ENCODE results near the gene TXNL4A.

Gene TXNL4A

DNA sequence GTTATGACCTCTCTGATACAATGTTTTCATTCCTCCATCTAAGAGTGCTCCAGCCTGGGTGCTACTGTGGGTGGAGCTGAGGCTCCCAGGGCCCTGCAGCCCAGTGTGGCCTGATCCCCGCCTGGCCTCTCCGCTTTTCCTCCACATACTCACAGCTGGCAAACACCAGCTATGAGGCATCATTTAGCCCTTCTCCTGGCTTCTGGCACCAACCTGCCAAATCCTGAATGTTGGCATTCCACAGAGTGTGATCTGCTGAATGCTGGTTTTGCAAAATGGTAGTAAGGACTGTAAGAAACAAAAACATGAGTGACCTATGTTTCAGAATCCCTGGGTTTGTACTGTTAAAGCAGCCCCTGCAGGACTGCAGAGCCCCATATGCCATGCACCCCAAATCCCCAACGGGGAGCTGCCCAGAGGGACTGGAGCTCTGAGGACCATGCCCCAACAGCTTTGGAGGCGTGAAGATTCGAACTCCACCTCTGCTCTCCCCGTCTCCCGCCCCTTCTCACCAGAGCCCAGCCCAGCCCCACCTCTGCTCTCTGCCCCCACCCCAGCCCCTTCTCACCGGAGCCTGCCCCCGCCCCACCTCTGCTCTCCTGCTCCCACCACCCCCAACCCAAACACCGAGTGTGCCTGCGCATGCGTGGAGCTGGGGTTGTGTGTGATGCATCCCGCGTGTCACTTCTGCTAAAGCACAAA, 41.2 kb downstream of the TXNL4A start:
- no peak for DNase-seq

DNA sequence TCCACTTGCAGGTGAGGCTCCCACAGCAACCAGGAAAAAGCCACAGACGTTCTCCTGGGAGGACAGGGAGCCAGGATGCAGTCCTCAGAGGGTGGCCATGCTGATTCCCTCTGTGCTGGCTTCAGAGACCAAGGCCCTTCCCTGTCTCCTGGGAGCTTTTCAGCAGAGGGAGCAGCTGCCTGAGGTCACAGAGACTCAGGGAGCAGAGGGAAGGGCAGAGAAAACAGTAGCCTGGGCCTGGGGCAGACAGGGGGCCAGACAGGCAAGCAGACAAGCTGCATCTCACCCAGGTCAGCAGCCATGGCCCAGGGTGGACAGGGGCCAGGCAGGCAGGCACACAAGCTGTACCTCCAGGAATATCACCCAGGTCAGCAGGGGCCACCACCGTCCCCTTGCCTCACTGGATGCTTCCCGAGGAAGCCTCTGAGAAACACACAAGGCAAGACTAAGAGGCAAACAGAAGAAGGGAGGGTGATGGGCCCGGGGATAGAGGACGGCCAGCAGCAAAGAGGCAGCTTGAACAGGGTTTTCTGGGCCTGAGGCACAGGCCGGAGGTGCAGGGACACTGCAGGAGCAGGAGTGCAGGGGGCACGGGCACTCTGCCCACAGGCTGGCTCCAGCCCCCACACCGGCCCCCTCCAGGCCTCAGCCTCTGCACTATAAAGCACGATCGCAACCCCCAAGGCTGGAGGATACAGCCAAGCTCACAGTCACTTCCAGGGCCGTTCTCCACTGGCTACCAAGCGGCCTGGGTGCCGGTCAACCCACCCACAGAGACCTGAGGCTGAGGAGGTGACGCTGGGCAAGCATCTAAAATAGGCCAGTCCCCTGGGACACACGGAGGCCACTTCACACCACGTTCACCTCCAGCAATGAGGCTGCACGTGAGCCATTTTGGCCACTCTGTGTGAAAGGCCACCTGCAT, 43.0 kb downstream of the TXNL4A start:
- DNase-seq, result no peak

- DNase-seq, result no peak
These were observed 43.6 kb downstream of the TXNL4A start for GRCh38 chr18:79944746-79945117.

DNA sequence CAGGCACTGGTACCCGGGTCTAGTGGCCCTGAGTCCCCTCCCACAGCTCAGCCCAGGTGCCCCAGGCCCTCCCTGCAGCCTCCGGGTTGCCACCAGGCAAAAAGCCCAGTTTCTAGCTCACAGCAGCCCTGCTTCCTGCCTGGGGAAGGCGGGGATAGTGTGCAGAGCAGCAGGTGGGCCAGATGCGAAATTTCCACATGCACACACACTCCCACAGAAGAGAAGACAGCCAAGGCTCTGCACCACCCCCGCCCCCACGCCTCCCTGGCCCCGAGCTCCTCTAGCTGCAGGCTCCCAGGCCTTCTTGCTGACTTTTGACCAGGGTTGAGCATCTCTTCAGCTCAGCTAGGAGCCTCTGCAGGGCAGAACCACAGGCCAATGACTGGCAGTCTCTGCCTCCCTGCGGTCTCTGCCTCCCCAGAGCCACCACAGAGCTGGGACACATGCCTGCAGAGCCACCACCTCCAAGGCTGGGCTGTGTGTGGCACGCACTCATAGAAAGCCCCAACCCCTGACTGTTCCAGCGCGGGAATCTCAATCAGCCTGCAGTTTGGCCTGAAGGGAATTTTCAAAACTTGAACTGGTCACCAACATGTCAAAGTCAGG, 44.1 kb downstream of the TXNL4A start:
- no peak for DNase-seq

GRCh38 chr18:79943608-79944125, 44.7 kb downstream of the TXNL4A start:
- no peak for DNase-seq

DNA sequence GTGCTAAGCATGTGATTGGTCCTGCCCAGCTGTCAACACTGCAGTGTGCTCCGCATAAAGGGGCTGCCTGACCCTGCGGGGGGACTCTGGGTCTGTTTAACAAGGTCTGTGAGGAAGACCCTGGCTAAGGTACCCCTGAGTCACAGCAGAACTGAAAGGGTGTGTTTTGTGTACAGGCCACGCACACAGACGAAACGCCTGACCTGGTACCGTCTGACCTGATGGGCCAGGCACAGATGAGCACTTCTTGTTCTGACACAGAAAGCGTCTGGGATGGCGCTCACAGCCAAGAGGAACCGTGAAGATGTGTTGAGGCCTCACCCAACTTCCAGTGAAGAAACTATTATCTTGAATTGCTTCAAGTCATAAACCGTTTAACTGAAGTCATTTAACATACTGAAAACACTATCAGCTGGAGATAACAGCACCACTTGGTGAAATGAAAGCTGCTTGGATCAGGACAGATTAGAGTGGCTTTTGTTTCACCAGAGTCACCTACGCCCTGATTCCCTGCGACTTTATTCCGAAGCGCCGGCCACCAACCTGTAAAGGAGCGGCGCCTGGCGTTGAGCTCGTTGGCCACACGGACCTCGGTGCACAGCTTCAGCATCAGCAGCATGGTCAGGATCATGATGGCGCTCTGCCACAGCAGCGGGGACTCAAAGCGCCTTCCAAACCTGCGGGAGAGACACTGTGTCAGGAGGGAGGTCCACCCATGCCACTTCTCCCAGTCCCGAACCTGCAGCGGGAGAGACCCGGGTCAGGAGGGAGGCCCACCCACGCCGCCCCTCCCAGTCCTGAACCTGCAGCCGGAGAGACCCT, 45.4 kb downstream of the TXNL4A start:
- no peak for DNase-seq

DNA sequence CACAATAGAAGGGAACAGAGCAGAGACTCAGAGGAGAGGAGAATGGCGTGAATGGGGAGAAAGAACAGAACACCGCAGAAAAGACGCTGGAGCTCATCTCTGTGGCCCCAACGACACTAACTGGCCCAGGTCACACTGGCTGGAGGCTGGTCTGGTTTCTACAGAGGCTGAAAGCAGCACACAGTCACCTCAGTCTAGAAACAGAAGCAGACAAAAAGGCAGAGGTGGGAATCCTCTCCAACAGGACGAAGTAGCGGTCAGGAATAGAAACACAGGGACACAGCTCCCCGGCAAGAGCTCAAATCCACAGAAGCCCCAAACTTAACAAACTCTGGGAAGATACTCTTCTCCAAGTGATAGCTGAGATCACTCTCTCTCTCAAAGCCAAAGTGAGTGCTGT, 46.2 kb downstream of the TXNL4A start:
- no peak for DNase-seq

GRCh38 chr18:79941473-79942119, 46.8 kb downstream of the TXNL4A start:
- DNase-seq, result no peak

DNA sequence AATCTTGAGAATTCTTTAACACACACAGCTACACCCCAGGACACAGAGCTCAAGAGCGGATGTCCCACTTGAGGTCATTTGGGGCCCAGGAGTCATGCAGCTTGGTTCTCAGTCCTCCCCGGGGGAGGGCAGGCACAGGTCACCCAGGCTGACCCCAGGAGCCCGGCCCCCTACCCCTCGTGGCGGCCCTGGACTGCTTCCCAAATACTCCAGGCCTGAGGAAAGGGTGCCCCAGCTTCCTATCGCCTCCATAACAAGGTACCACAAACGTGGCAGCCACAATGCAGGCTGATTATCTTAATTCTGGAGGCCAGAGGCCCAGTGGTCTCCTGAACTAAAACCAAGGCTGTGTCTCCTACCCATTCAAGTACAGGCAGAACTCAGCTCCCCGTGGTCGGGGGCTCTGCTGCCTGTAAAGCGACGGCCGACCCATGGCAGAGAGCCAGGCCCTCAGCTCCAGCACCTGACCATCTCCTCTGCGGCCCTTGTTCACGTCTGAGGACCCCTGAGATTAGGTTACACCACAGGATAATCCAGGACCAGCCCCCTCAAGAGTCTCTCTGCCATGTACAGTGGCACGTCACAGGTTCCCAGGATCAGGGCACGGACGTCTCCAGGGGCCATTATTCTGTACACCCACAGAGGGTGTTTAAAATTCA, 47.4 kb downstream of the TXNL4A start:
- no peak for DNase-seq

DNA sequence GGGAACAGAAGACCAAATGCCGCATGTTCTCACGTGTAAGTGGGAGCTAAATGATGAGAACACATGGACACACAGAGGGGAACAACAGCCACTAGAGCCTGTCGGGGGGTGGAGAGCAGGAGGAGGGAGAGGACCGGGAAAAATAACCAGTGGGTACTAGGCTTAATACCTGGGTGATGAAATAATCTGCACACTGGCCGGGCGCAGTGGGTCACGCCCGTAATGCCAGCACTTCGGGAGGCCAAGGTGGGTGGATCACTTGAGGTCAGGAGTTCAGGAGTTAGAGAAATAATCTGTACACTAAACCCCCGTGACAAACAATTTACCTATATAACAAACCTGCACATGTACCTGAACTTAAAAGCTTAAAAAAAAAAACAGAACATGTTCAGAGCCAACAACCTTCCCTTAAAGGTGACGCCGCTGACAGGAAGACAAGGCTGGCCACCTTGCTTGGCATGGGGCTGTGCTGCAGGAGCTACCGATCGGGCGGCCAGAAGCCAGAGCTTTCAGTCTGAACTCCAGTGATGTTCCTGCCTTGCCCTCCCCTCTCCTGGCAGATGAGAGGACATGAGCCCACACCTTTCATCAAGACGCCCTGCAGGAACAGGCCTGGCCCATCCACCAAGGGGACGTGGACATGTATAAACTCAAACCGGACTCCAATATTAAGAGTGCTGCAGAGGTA, 48.1 kb downstream of the TXNL4A start:
- no peak for DNase-seq

DNA sequence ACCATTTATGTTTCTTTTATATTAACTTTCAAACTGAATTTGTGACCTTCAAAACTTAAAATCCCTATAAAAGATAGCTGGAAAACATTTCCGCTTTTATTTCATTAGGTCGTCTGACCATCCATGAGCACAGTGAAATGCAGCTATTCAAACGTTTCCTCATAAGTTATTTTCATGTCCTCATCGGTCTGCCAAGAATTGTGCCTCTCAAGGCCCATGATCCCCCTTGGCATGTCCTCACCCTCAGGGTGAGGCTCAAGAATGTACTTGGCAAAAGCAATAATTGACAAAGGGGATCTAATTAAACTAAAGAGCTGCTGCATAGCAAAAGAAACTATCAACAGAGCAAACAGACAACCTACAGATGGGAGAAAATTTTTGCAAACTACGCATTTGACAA, 49.3 kb downstream of the TXNL4A start:
- DNase-seq, result no peak

- DNase-seq, result no peak
These were observed 50.2 kb downstream of the TXNL4A start for GRCh38 chr18:79938196-79938595.

DNA sequence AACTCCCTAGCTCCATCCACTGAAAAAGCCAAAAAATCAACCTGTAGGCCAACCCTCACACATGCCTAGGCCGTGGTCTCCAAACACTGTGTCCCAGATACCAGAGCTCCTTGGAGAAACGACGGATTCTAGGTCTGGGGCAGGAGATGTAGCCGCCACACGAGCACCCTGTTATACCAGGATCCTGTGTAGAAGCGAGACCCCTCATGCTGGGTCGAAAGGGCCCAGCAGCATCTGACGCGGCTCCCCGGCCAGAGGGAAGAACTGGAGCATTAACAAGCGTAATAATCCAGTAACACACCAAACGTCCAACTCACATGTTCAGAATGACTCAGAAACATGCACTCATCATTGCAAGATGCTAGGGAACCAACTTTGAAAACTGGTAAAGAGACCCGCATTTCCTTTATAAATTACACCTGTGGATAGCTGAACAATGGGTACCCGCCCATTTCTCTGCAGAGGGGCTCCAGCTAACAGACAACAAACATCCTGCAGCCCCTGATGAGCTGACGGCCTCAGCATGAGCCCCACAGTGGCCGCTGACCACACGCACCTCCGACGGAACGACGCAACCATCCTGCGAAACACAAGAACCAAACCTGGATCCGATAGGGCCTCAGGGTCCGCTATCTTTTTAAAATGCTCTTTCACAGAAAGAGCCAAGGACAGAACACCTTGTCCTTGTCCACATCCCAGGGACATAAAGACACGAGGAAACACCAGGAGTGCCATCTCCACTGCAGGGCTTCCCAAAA, 51.1 kb downstream of the TXNL4A start:
- no peak for DNase-seq

- no peak for DNase-seq
These were observed 51.7 kb downstream of the TXNL4A start for GRCh38 chr18:79936641-79937040.

DNA sequence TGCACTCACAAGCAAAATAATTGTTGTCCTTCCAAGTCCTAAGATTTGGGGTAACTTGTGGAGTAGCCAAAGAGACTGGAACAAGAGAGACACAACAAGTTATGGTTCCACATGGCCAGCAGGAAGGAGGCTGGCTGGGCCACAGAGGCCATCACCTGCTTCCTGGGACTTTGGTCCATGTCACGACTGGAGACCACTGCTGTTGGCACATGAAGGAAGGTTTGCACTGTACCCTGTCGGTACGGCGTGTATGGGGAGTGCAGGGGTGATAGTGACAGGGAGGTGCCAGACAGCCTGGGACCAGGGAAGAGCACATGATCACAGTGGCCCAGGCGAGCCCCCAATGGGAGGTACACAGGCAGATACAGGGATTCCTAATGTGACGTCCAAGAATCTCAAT, 52.4 kb downstream of the TXNL4A start:
- no peak for DNase-seq

- no peak for DNase-seq
These were observed 52.9 kb downstream of the TXNL4A start for GRCh38 chr18:79935499-79935898.

GRCh38 chr18:79935098-79935480, 53.3 kb downstream of the TXNL4A start:
- no peak for DNase-seq

DNA sequence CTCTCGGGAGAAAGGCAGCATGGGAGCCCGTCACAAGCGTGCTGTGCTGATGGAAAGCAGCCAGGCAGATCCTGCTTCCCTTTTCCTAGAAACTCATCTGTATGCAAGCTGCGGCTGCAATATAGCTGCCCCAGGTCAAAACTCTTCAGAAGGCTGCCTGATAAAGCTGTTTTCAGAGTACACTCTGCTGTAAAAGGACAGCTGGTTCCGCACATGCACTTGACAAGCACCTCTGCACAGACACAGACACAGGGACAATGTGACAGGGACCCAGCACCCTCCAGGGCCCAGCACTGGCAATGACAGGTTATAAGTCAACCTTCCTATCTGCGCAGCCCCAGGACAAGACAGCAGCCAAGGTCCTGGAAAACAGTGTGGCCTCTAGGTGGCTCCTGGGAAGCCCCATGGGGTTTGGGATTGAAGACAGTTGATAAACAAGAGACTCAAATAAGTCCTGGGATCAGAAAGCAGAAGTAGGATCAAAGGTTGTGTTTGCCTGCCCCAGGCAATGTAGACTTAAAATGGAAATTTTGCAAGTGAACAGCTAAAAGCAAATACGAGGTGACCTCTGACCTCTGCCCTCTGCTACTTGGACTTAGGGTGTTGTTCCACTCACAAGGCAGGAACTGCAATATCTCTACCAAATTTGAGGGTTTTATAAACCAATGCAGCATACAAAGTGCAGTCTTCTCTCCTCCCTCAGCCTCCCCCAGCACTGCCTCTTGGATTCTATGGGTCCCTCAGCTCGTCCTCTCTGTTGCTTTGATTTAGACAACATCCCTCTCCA, 53.9 kb downstream of the TXNL4A start:
- DNase-seq, result no peak

GRCh38 chr18:79933765-79934164, 54.6 kb downstream of the TXNL4A start:
- no peak for DNase-seq

Data from stimulated activated CD4-positive, alpha-beta T cell treated with anti-CD3 and anti-CD28 coated beads, Interleukin-4, amount 100 ng/mL, for 1 hour (primary cell).